Measurements from ENCODE around the gene ZBTB6. TPM values are rescaled to one million over a fixed set of nuclear protein-coding genes. Genes with fewer than 3 reads are reported as not detected.
A peak's percentile ranks its signal among the peaks of the same experiment; 100 is the strongest.
"Not testable (repeated sequence)": the region's sequence is repeated elsewhere in the genome, so short reads cannot be mapped to it uniquely, and the experiment has no call there.

Gene ZBTB6
- total RNA-seq, 1 donor from 2014 or later: 88.0 TPM

DNA sequence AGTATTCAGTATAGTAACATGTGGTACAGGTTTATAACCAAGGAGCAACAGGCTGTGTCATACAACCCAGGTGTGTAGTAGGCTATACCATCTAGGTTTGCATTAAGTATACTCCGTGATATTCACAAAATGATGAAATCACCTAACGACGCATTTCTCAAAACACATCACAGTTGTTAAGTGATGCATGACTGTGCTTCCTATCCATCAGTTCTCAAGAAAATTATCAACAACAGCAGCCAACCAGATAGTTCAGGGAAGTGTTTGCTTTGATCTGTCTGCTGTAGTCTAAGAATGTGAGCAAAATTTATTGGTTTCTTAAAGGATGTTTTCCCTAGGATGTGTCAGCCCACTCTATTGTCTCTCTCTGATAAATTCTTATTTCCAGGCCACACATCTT lies 10.8 kb upstream of the ZBTB6 start:
- DNase-seq: no peak

DNA sequence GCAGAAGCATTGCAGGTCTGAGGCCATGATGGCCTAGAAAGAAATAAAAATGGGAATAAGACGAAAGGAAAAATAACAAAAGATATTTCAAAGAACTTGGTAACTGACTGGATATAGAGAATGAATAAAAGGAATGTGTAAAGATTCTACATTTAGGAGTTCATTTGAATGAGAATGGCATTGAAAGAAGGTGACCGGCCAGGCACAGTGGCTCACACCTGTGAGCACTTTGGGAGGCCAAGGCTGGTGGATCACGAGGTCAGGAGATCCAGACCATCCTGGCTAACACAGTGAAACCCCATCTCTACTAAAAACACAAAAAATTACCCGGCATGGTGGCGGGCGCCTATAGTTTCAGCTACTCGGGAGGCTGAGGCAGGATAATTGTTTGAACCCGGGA lies 9.6 kb upstream of the ZBTB6 start:
- no peak for DNase-seq

DNA sequence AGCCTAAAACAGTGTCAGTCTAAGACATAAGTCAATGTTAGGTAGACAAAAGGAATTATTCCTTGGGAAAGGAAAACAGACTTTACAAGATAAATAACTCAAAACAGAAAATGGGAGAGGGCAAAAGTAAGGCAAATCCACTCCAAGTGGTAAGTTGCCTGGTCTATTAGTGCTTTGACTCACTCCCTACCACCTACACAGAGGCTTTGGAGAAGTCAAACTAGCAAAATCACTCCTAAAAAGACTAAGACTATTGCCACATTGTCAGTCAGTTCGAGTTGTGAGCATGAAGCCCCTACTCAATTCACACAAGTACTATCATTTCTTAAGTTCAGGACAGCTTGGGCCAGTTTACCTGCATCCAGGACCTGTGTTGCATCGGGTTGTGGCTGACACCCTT lies 5.2 kb upstream of the ZBTB6 start:
- no peak for DNase-seq

- no peak for DNase-seq
These were observed 506 bp downstream of the ZBTB6 start for GRCh38 chr9:122912671-122912963.

GRCh38 chr9:122906122-122906521 lies 7.0 kb downstream of the ZBTB6 start:
- DNase-seq: not testable (repeated sequence)

- peak; percentile 100 for DNase-seq
These were observed 8.1 kb downstream of the ZBTB6 start, which contains the start of gene RC3H2 for GRCh38 chr9:122904823-122905710. Gene RC3H2, minus strand, starts transcription at chr9:122905359. Its CDS starts 7,850 bp downstream, at chr9:122897509.

DNA sequence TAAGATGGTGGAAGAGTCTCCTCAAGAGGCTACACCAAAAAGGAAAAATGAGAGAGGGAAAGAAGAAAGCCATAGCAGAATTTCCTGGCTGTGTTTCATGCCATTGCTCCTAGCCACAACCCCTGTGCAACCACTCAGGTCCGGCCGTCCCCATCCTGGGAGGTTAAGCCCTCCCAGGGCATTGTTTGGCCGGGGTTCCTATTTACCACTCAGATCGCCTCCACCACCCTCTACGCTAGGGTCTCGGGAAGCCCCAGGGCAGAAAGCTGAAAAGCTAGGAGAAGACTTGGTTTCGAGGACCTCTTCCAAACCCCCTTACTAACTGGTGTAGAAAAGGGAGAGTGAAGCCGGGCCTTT lies 8.7 kb downstream of the ZBTB6 start:
- no peak for DNase-seq

DNA sequence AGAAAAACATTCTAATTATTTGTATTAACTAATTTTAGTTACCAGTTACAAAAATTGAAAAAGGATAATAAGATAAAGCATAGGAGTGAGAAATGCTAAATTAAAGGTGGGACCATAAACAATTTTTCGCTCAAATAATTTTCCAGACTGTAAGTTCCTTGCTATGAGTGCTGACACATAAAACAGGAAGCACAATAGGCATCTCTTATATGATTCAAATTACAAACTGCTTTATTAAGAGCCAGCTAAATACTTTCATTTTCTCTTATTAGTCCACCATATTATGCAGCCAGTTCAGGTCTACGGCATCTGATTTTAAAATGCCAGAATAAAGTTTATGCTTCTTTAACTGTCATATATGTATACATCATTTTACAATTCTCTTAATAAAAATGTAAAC lies 12.3 kb downstream of the ZBTB6 start:
- no peak for DNase-seq

DNA sequence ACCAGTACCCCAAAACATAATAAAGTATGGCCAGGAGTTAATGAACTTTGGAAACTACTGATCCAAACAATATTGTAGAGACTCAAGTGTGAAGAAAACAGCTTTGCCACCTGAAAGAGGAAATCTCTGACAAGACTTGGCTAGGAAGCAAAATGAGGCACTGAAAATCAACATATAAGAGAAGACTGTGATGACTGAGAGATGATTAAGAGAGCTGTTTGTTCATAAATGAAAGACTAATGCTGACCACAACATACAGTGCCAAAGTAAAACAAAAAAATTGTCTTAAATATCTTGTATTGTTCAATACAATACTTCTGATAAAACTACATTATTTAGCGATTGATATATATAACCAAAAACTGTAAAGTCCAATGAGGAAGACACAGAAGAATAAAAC lies 15.2 kb downstream of the ZBTB6 start:
- no peak for DNase-seq

- no peak for DNase-seq
These were observed 24.6 kb downstream of the ZBTB6 start for GRCh38 chr9:122888480-122888879.

DNA sequence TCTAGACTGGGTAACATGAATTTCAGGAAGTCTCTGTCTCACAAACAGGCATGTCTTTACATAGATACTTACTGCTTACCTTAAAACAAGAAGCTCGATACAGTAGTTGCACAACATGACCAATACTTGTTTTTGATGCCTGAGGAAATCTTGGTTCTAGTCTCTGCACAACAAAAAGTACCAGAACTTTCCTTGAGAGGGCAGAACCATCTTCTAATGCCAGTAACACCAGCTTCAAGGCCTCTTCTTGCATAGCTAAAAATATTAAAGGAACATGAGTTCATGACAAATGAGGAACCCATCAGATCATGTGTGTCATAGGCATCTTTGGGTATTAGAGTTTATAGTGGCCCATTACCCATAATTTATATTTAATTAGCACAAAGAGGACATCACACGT lies 30.0 kb downstream of the ZBTB6 start:
- no peak for DNase-seq

- DNase-seq: no peak
These were observed 33.7 kb downstream of the ZBTB6 start for GRCh38 chr9:122879443-122879842.

DNA sequence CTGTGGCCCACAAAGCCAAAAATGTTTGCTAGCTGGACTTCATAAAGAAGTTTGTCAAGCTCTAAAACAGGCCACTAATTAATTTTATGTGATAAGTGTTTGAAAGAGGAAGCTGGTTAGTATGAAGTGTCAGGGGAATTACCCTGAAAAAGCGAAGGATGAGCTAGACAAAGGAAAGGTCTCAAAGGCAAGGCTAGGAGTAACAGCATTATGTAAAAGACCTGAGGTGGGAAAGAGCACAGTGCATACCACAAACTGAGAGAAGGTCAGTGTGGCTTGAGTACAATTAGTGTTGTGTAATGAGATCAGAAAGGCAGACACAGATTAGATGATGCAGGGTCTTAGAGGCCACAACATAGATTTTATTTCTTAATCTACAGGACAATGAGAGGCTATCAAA lies 37.6 kb downstream of the ZBTB6 start:
- no peak for DNase-seq

DNA sequence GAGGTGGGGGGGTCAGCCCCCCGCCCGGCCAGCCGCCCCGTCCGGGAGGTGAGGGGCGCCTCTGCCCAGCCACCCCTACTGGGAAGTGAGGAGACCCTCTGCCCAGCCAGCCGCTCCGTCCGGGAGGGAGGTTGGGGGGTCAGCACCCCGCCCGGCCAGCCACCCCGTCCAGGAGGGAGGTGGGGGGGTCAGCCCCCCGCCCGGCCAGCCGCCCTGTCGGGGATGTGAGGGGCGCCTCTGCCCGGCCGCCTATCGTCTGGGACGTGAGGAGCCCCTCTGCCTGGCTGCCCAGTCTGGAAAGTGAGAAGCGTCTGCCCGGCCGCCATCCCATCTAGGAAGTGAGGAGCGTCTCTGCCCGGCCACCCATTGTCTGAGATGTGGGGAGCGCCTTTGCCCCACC lies 45.8 kb downstream of the ZBTB6 start:
- DNase-seq: not testable (repeated sequence)

DNA sequence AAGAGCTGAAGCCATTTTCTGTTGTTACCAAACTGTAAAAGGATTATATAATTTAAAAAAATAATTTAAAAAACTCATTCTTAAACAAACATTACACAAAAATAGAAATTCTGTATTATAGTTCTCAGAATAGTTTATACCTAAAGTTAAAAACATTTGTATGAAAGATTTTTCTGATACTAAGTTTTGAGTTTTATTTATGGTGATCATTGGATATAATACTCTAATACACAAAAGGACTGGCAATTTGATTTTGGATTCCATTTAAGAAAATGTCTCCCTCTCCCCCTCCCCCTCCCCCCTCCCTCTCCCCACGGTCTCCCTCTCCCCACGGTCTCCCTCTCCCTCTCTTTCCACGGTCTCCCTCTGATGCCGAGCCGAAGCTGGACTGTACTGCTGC lies 47.0 kb downstream of the ZBTB6 start:
- no peak for DNase-seq

GRCh38 chr9:122865300-122865699 lies 47.8 kb downstream of the ZBTB6 start:
- DNase-seq: no peak

DNA sequence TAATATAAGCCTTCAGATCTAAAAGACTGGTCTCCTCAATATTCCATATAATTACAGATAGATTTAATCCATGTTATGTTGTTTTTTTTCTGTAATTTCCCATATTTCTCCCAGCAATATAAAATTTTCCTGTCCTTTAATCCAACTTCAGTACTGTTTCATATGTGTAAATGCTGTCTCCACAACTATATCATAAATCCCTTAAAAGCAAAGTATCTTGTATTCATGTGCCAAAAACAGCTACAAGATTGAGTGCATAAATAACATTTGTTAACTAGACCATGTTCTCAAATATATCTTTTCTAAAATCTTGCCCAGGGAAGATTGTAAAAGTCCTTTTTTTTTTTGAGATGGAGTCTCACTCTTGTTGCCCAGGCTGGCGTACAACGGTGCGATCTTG lies 49.7 kb downstream of the ZBTB6 start:
- no peak for DNase-seq

- DNase-seq: no peak
These were observed 52.6 kb downstream of the ZBTB6 start for GRCh38 chr9:122860319-122861142.

Small RNAs within 50 kb of the gene (small RNA-seq; reads per million reads assigned to genes)
- gene RNY1P15 (not detected), gene SNORD90 (3,163 reads per million, percentile 99 among the genes with 10 or more reads in this experiment)

Other genes starting within 250 kb of the ZBTB6 start
- not detected for gene OR1L3, start 238.2 kb downstream of the ZBTB6 start, total RNA-seq
- not detected for gene OR1L4, start 189.3 kb downstream of the ZBTB6 start, total RNA-seq
- not detected for gene OR1L6, start 171.0 kb downstream of the ZBTB6 start, total RNA-seq
- not detected for gene OR5C1, start 124.4 kb downstream of the ZBTB6 start, total RNA-seq
- not detected for gene OR1K1, start 113.2 kb downstream of the ZBTB6 start, total RNA-seq
- 72.2 TPM for gene PDCL, start 84.7 kb downstream of the ZBTB6 start, total RNA-seq
- gene RC3H2, start 8.0 kb downstream of the ZBTB6 start, total RNA-seq: 125 TPM
- gene ZBTB26, start 18.2 kb upstream of the ZBTB6 start, total RNA-seq: 10.6 TPM
- 115 TPM for gene RABGAP1, start 27.7 kb upstream of the ZBTB6 start, total RNA-seq
- gene GPR21, start 120.3 kb upstream of the ZBTB6 start, total RNA-seq: 13.3 TPM

All from occipital lobe (tissue), 3 donors.